Body of pancreas (tissue), 4 donors: Measurements from ENCODE around the gene PERM1. TPM values are rescaled to one million over a fixed set of nuclear protein-coding genes. Genes with fewer than 3 reads are reported as not detected.

Experiments
- ATAC-seq: fragments of 150-250 bp; one replicate; pipeline ENCODE4 v1.9.1; 2016
- DNase-seq, 4 donors: peaks; one replicate each; pipeline ENCODE4 v3.0.0-alpha.2; 2019
- H3K27ac ChIP-seq, 4 donors: fragments of 200-600 bp; sonication (generic); 1 replicate in 3 of 4; 2 replicates in 1 of 4; pipeline versions ENCODE4 v1.5.1 to v1.6.1; 2016 to 2019; ENCODE audit warnings: mild to moderate bottlenecking in 1 of 4, mixed read lengths in 1 of 4, moderate library complexity in 1 of 4
- H3K27me3 ChIP-seq, 2 donors: fragments of 200-600 bp; sonication (generic); one replicate each; pipeline ENCODE4 v1.6.0; 2016; ENCODE audit warnings: mild to moderate bottlenecking in 1 of 2
- H3K36me3 ChIP-seq, 2 donors: fragments of 200-600 bp; sonication (generic); replicated peaks in 1 of 2; 2 replicates each; pipeline ENCODE4 v1.5.1; 2016; ENCODE audit warnings: low read depth in 2 of 2; ENCODE audit not compliant: insufficient read depth in 1 of 2
- H3K4me1 ChIP-seq: fragments of 200-600 bp; sonication (generic); one replicate; pipeline ENCODE4 v1.6.0; 2016
- H3K4me3 ChIP-seq, 2 donors: fragments of 200-600 bp; sonication (generic); 1 replicate in 1 of 2; 2 replicates in 1 of 2; pipeline ENCODE4 v1.5.1; 2016 to 2019
- H3K9me3 ChIP-seq, 3 donors: fragments of 200-600 bp; sonication (generic); 1 replicate in 2 of 3; 2 replicates in 1 of 3; pipeline ENCODE4 v1.5.1; 2016
- CTCF ChIP-seq, 7 experiments: fragments of 450-650 bp in 4 of 7; fragments of 200-600 bp in 3 of 7; sonication (generic) in 3 of 7; IDR thresholded peaks; one replicate each; pipeline ENCODE4 v1.5.1; 2016 to 2019; ENCODE audit warnings: antibody characterized with exemption in 7 of 7
- POLR2A ChIP-seq, 3 donors: fragments of 450-650 bp; IDR thresholded peaks; one replicate each; pipeline ENCODE4 v1.6.1; 2016; ENCODE audit warnings: antibody characterized with exemption in 3 of 3, mild to moderate bottlenecking in 2 of 3
- WGBS, 2 donors: methylation state at CpG; one replicate each; pipeline ENCODE4 v1.1.5; 2017; 5-methylcytosine and 5-hydroxymethylcytosine counted together
- intact Hi-C: fragments of 100-400 bp; cut with DNase I; formaldehyde crosslinking; loops from one replicate; pipeline ENCODE4 v1.15.1; 2023
- total RNA-seq, 2 donors: library from RNA; depleted of rRNA; stranded (reverse); fragments of >200 nt; gene quantifications; one replicate each; pipeline ENCODE4 v1.1.0, GENCODE V29; 2016

PERM1 gene
- total RNA-seq, 2 donors from 2014 or later = not detected

- H3K27ac ChIP-seq = no peak overlapping the region
- no peak for ATAC-seq
- peaks cover 24% of the 10 kb centered on the region for H3K4me1 ChIP-seq
- WGBS, 2 donors = 84 to 90% methylated on average over 20 to 27 of the region's 29 CpGs
- DNase-seq = no peak
- no peaks in the 10 kb centered on the region for H3K9me3 ChIP-seq
- TF ChIP-seq POLR2A (IDR thresholded peaks at IDR 0.05) (no peak), CTCF (IDR thresholded peaks at IDR 0.05) (no peak)
- intact Hi-C loops = no loop called here
- peaks cover 20 to 25% of the 10 kb centered on the region in 2 donors for H3K36me3 ChIP-seq
- no peak overlapping the region for H3K4me3 ChIP-seq
- H3K27me3 ChIP-seq = peaks cover 0 to 22% of the 10 kb centered on the region in 2 donors
Observed at GRCh38 chr1:945688-946556, 36.0 kb downstream of the PERM1 start.

- Histone ChIP-seq H3K9me3 (no peaks in the 10 kb centered on the region), H3K27ac (peak overlapping the region in 1 of 4 donors; percentile 12), H3K4me1 (peaks cover 37% of the 10 kb centered on the region), H3K36me3 (peaks cover 16 to 19% of the 10 kb centered on the region in 2 donors), H3K27me3 (peaks cover 0 to 26% of the 10 kb centered on the region in 2 donors), H3K4me3 (no peak overlapping the region)
- intact Hi-C loops = no loop called here
- DNase-seq = peak in 2 of 4 donors; percentile 22 to 34
- WGBS, 2 donors = 74 to 82% methylated on average over 27 to 28 of the region's 28 CpGs
- no peak for ATAC-seq
- TF ChIP-seq POLR2A (IDR thresholded peaks at IDR 0.05) (no peak), CTCF (IDR thresholded peaks at IDR 0.05) (no peak)
Observed at GRCh38 chr1:944341-945325, 37.3 kb downstream of the PERM1 start.

- intact Hi-C loops = no loop called here
Observed at GRCh38 chr1:943545-944340, 38.1 kb downstream of the PERM1 start.

More at GRCh38 chr1:943545-944340, 38.1 kb downstream of the PERM1 start:
- WGBS, 2 donors = 64 to 68% methylated on average over 11 to 27 of the region's 27 CpGs
- peaks cover 16% of the 10 kb centered on the region in 2 donors for H3K36me3 ChIP-seq
- H3K27me3 ChIP-seq = peaks cover 0 to 26% of the 10 kb centered on the region in 2 donors
- H3K9me3 ChIP-seq = no peaks in the 10 kb centered on the region
- H3K27ac ChIP-seq = peak overlapping the region in 1 of 4 donors; percentile 12
- H3K4me1 ChIP-seq = peaks cover 39% of the 10 kb centered on the region
- no peak for DNase-seq
- TF ChIP-seq CTCF (IDR thresholded peaks at IDR 0.05) (no peak), POLR2A (IDR thresholded peaks at IDR 0.05) (no peak)
- ATAC-seq = no peak
- H3K4me3 ChIP-seq = no peak overlapping the region
